Measurements from ENCODE around the gene ZNF488.

- TF ChIP-seq CTCF (IDR thresholded peaks at IDR 0.05) (no peak), EP300 (IDR thresholded peaks at IDR 0.05) (no peak), POLR2AphosphoS5 (IDR thresholded peaks at IDR 0.05) (no peak), POLR2A (IDR thresholded peaks at IDR 0.05) (no peak)
Observed at GRCh38 chr10:47396311-47396717, 12.2 kb upstream of the ZNF488 start.

Measured in suprapubic skin (tissue), 4 donors.